SK-N-MC (cell line): Measurements from ENCODE around the gene LRPAP1.

Experiments used
- EZH2 ChIP-seq: fragments of 200-600 bp; sonication (generic); IDR thresholded peaks from one replicate; pipeline ENCODE4 v1.6.1; 2017; ENCODE audit warnings: antibody characterized with exemption
- FOXP2 ChIP-seq: optimal IDR thresholded peaks from 2 replicates; pipeline ENCODE3; 2011; ENCODE audit warnings: mild to moderate bottlenecking, moderate library complexity; ENCODE audit not compliant: insufficient read depth; ENCODE audit errors: extremely low read length, control extremely low read depth
- POLR2AphosphoS5 ChIP-seq: IDR thresholded peaks from 2 replicates; pipeline ENCODE4 v1.6.1; 2012; ENCODE audit warnings: mild to moderate bottlenecking, low read depth, low read length, borderline replicate concordance

- TF ChIP-seq POLR2AphosphoS5: no peak
- TF ChIP-seq EZH2: no peak
- no peak for TF ChIP-seq FOXP2
Measured at GRCh38 chr4:3508542-3508941, 23.7 kb downstream of the LRPAP1 start.
